ENCODE measurements around the gene GGT7. TPM values are rescaled to one million over a fixed set of nuclear protein-coding genes. Genes with fewer than 3 reads are reported as not detected.
A peak's percentile ranks its signal among the peaks of the same experiment; 100 is the strongest.
"Not testable (repeated sequence)": the region's sequence is repeated elsewhere in the genome, so short reads cannot be mapped to it uniquely, and the experiment has no call there.

The GGT7 gene
- total and polyA plus RNA-seq, 9 of the 15 experiments (the other 6 are each of a cell fraction or from before 2014, with no cell fraction given), result 0.04 to 18.3 (median 5.9) TPM

GRCh38 chr20:34881689-34882088, 9.0 kb upstream of the GGT7 start:
- in situ Hi-C loops (cut with MboI), result no loop called here
- no peak for FAIRE-seq
- Histone ChIP-seq H3K9me1 (ENCODE audit: control insufficient read depth, insufficient read depth, low read length) (no peaks in the 10 kb centered on the region), H4K20me1 (replicated peaks; ENCODE audit: control insufficient read depth, insufficient read depth, low read length) (no peaks in the 10 kb centered on the region), H3K4me3 (no peak overlapping the region), H3K9ac (ENCODE audit: insufficient read depth in 1 of 2, low read depth in 2 of 2, low read length in 2 of 2) (no peak overlapping the region), H3K4me2 (ENCODE audit: insufficient read depth, low read length) (no peak overlapping the region), H3K27ac (ENCODE audit: extremely low read depth, low read depth, low read length) (no peak overlapping the region), H3K36me3 (ENCODE audit: control insufficient read depth, insufficient read depth, low read length) (peaks cover 57% of the 10 kb centered on the region), H3K9me3 (replicated peaks; ENCODE audit: control insufficient read depth, insufficient read depth, low read depth, low read length) (peaks cover under 1% of the 10 kb centered on the region), H3K4me1 (replicated peaks in 1 of 2; ENCODE audit: control insufficient read depth in 2 of 2, insufficient read depth in 2 of 2, low read length in 2 of 2) (peaks cover 20 to 25% of the 10 kb centered on the region in 2 experiments; a peak in 4 of 5 replicates), H3K27me3 (ENCODE audit: control insufficient read depth in 2 of 2, insufficient read depth in 2 of 2, low read length in 2 of 2) (no peaks in the 10 kb centered on the region), H2AFZ (ENCODE audit: low read depth, low read length) (no peak overlapping the region), H3K79me2 (ENCODE audit: control insufficient read depth, insufficient read depth, low read length) (peaks cover 39% of the 10 kb centered on the region)
- ATAC-seq, result no peak
- no peak for DNase-seq (ENCODE audit: extremely low read depth in 1 of 4, low spot score in 3 of 4)
- intact Hi-C loops (cut with micrococcal nuclease), result no loop called here
- BruUV-seq (replicated peaks), result no TSS peak
- ChIA-PET POLR2A (interaction anchor here (1.2 kb wide), 1 partner anchor 46 kb away, joined by 4 read pairs; no protein-coding TSS in a partner anchor), CTCF (ENCODE audit: low intra/inter-chr PET ratio) (no interaction called here)
- TF ChIP-seq JUN (IDR thresholded peaks at IDR 0.05; ENCODE audit: borderline replicate concordance, low read depth, low read length) (no peak), JUN (CRISPR knock-in tag; IDR thresholded peaks at IDR 0.05; ENCODE audit: borderline replicate concordance) (no peak), RFX7 (CRISPR knock-in tag; IDR thresholded peaks at IDR 0.05) (no peak), HLTF (IDR thresholded peaks at IDR 0.05) (no peak), RAD51 (IDR thresholded peaks at IDR 0.05; ENCODE audit: borderline replicate concordance, low read depth) (no peak), KAT8 (IDR thresholded peaks at IDR 0.05; ENCODE audit: low read depth) (no peak), WHSC1 (IDR thresholded peaks at IDR 0.05; ENCODE audit: low read length) (no peak)
- 47% methylated on average over 2 of the region's 2 CpGs for WGBS (ENCODE audit: insufficient coverage, low coverage, missing lambda C conversion rate)

GRCh38 chr20:34880971-34881370, 8.3 kb upstream of the GGT7 start:
- WGBS (ENCODE audit: insufficient coverage, low coverage, missing lambda C conversion rate), result 80% methylated on average over 6 of the region's 7 CpGs
- Histone ChIP-seq H3K4me1 (replicated peaks in 1 of 2; ENCODE audit: control insufficient read depth in 2 of 2, insufficient read depth in 2 of 2, low read length in 2 of 2) (peaks cover 20 to 27% of the 10 kb centered on the region in 2 experiments; a peak in 4 of 5 replicates), H3K36me3 (ENCODE audit: control insufficient read depth, insufficient read depth, low read length) (peaks cover 50% of the 10 kb centered on the region), H3K79me2 (ENCODE audit: control insufficient read depth, insufficient read depth, low read length) (peaks cover 42% of the 10 kb centered on the region)
- H3K4me3 ChIP-seq; H3K27ac ChIP-seq (ENCODE audit: extremely low read depth, low read depth, low read length); DNase-seq (ENCODE audit: extremely low read depth in 1 of 4, low spot score in 3 of 4); H2AFZ ChIP-seq (ENCODE audit: low read depth, low read length); intact Hi-C loops (cut with micrococcal nuclease); H4K20me1 ChIP-seq (replicated peaks; ENCODE audit: control insufficient read depth, insufficient read depth, low read length); FAIRE-seq; H3K4me2 ChIP-seq (ENCODE audit: insufficient read depth, low read length); H3K9me3 ChIP-seq (replicated peaks; ENCODE audit: control insufficient read depth, insufficient read depth, low read depth, low read length); H3K9me1 ChIP-seq (ENCODE audit: control insufficient read depth, insufficient read depth, low read length); H3K9ac ChIP-seq (ENCODE audit: insufficient read depth in 1 of 2, low read depth in 2 of 2, low read length in 2 of 2); BruUV-seq (replicated peaks); ATAC-seq; H3K27me3 ChIP-seq (ENCODE audit: control insufficient read depth in 2 of 2, insufficient read depth in 2 of 2, low read length in 2 of 2); CTCF ChIA-PET (ENCODE audit: low intra/inter-chr PET ratio); in situ Hi-C loops (cut with MboI): not testable (repeated sequence)
- POLR2A ChIA-PET, result interaction anchor here (0.6 kb wide), 1 partner anchor 31 kb away, joined by 3 read pairs; no protein-coding TSS in a partner anchor
- TF ChIP-seq ZBTB33 (CRISPR knock-in tag; IDR thresholded peaks at IDR 0.05), result peak; percentile 51
